ENCODE measurements around the gene GADD45A. TPM values are rescaled to one million over a fixed set of nuclear protein-coding genes. Genes with fewer than 3 reads are reported as not detected.

The GADD45A gene
- total and polyA plus RNA-seq, 9 of the 15 experiments (the other 6 are each of a cell fraction or from before 2014, with no cell fraction given), result 21.3 to 156 (median 62.1) TPM

GRCh38 chr1:67683766-67684525, 1.1 kb upstream of the GADD45A start (continued):
- TF ChIP-seq CC2D1A (IDR thresholded peaks at IDR 0.05) (no peak), MLX (CRISPR knock-in tag; conservative IDR thresholded peaks at IDR 0.05) (0 out of 4 replicates have a peak, but pooled peaks of 1 of the 2 experiments have one; percentile 43), FOXA1 (IDR thresholded peaks at IDR 0.05; ENCODE audit: borderline replicate concordance) (no peak), THRAP3 (IDR thresholded peaks at IDR 0.05; ENCODE audit: borderline replicate concordance) (no peak), CBFB (CRISPR knock-in tag; IDR thresholded peaks at IDR 0.05) (no peak), CTCFL (IDR thresholded peaks at IDR 0.05; ENCODE audit: borderline replicate concordance, insufficient read depth, low read depth, low read length, poor library complexity, severe bottlenecking) (no peak), ELK3 (CRISPR knock-in tag; IDR thresholded peaks at IDR 0.05) (no peak), CREB5 (CRISPR knock-in tag; IDR thresholded peaks at IDR 0.05) (no peak), HDAC6 (IDR thresholded peaks at IDR 0.05; ENCODE audit: low read depth, low read length) (no peak), ZNF707 (CRISPR knock-in tag; conservative IDR thresholded peaks at IDR 0.05) (0 out of 2 replicates have a peak, but pooled peaks have one; percentile 28), POLR2AphosphoS5 (IDR thresholded peaks at IDR 0.05; ENCODE audit: control insufficient read depth, insufficient read depth, low read depth, low read length) (peak; percentile 33; the same call in 1 of the 2 replicates), SIX5 (IDR thresholded peaks at IDR 0.05; ENCODE audit: borderline replicate concordance in 1 of 2, insufficient read depth in 1 of 2, low read depth in 1 of 2, low read length in 2 of 2) (no peak), SMC3 (conservative IDR thresholded peaks at IDR 0.05; ENCODE audit: insufficient read depth, low read depth, low read length) (no peak), ELF1 (tag; IDR thresholded peaks at IDR 0.05) (no peak), PML (IDR thresholded peaks at IDR 0.05; ENCODE audit: low read length) (no peak), HDAC3 (IDR thresholded peaks at IDR 0.05; ENCODE audit: borderline replicate concordance, partially characterized antibody) (no peak), ZNF699 (CRISPR knock-in tag; IDR thresholded peaks at IDR 0.05; ENCODE audit: insufficient replicate concordance) (no peak), CXXC5 (CRISPR knock-in tag; IDR thresholded peaks at IDR 0.05) (no peak), IFI16 (CRISPR knock-in tag; IDR thresholded peaks at IDR 0.05) (no peak), MNT (conservative IDR thresholded peaks at IDR 0.05) (no peak)
